HG03558 (cell line): ENCODE results near the gene DHX38.

Experiments used
- ATAC-seq: cut with Tn5 transposase; IDR thresholded peaks from one replicate; pipeline ENCODE4 v1.9.1; 2021; ENCODE audit warnings: moderate number of reproducible peaks; ENCODE audit not compliant: unreplicated experiment; ENCODE audit errors: extremely low read depth

DHX38 gene

GRCh38 chr16:72112906-72113615, 19.4 kb downstream of the DHX38 start:
- no peak for ATAC-seq

GRCh38 chr16:72113616-72113945, 19.9 kb downstream of the DHX38 start:
- ATAC-seq = no peak

- ATAC-seq = no peak
Measured at GRCh38 chr16:72120026-72120425, 26.4 kb downstream of the DHX38 start.

GRCh38 chr16:72122308-72122707, 28.7 kb downstream of the DHX38 start:
- ATAC-seq = no peak

GRCh38 chr16:72122916-72123315, 29.3 kb downstream of the DHX38 start:
- no peak for ATAC-seq

- no peak for ATAC-seq
Measured at GRCh38 chr16:72123426-72123825, 29.8 kb downstream of the DHX38 start.

- no peak for ATAC-seq
Measured at GRCh38 chr16:72124148-72124547, 30.5 kb downstream of the DHX38 start.

GRCh38 chr16:72124761-72125634, 31.4 kb downstream of the DHX38 start:
- no peak for ATAC-seq

- ATAC-seq = no peak
Measured at GRCh38 chr16:72125635-72126428, 32.2 kb downstream of the DHX38 start.

- no peak for ATAC-seq
Measured at GRCh38 chr16:72126429-72126765, 32.8 kb downstream of the DHX38 start.

- no peak for ATAC-seq
Measured at GRCh38 chr16:72128701-72129100, 35.1 kb downstream of the DHX38 start.

- ATAC-seq = no peak
Measured at GRCh38 chr16:72129976-72130656, 36.5 kb downstream of the DHX38 start.

GRCh38 chr16:72131036-72131435, 37.4 kb downstream of the DHX38 start:
- ATAC-seq = no peak

GRCh38 chr16:72132726-72133125, 39.1 kb downstream of the DHX38 start:
- no peak for ATAC-seq

GRCh38 chr16:72134507-72134906, 40.9 kb downstream of the DHX38 start:
- no peak for ATAC-seq

GRCh38 chr16:72137380-72138063, 43.9 kb downstream of the DHX38 start:
- ATAC-seq = no peak

- no peak for ATAC-seq
Measured at GRCh38 chr16:72138064-72138572, 44.5 kb downstream of the DHX38 start.

GRCh38 chr16:72139908-72140307, 46.3 kb downstream of the DHX38 start:
- ATAC-seq = no peak

- ATAC-seq = no peak
Measured at GRCh38 chr16:72142476-72142875, 48.8 kb downstream of the DHX38 start.
